HG02759 (cell line): ENCODE results near the gene CLRN3.

Experiments used
- ATAC-seq: cut with Tn5 transposase; IDR thresholded peaks from one replicate; pipeline ENCODE4 v1.9.1; 2021; ENCODE audit warnings: mild to moderate bottlenecking, moderate library complexity; ENCODE audit not compliant: unreplicated experiment

CLRN3 gene

DNA sequence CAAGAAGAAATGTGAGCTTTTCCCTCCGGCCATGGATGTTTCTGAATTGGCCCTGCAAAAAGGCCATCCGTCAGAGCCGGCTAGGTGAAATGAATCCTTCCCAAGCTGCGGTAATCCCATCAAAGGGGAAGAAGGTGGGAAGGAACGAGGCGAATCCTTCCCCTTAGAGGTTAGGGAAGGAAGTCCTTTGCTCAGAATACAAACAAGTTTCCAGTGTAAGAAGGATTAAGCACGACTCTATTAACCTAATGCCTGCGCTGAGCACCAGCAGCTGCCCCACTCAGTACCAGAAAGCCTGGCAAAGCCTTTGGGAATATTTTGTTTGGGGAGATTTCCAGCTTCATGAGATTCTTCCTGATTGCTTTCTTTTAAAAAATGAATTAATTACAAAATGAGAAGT lies 42.8 kb downstream of the CLRN3 start:
- no peak for ATAC-seq

DNA sequence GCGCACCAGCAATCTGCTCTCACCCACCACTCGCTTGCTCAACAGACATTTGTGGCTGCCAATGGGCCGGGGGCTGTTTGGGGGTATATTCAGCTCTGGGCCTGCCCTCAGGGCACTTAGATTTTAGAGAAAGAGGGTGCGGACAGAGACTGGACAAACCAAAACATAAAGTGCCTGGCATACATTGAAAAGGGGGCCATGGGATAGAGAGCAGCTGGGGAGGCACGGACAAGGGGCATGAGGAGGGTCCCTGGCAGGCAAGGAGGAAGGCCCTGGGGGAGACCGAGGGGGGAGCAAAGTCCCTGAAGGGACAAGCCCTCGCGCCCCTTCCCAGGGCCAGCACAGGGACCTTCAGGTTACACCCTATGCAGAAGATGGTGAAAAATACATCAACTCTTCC lies 43.5 kb downstream of the CLRN3 start:
- no peak for ATAC-seq

DNA sequence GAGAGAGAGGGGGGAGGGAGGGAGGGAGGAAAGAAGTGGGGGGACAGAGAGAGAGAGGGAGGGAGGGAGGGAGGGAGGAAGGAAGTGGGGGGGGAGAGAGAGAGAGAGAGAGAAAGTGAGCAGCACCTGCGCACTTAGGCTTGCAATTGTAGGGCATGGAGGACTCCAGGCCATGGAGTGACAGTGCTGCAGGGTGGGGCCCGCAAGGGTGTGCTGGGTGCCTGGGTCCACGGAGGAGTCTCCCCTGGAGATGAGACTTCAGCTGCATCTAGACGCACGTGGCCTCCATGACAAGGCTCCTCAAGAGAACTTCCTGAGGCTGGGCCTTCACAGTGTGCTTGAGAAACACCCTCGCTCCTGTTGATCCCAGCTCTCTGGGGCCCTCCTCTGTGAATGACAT lies 44.5 kb downstream of the CLRN3 start:
- ATAC-seq: no peak

DNA sequence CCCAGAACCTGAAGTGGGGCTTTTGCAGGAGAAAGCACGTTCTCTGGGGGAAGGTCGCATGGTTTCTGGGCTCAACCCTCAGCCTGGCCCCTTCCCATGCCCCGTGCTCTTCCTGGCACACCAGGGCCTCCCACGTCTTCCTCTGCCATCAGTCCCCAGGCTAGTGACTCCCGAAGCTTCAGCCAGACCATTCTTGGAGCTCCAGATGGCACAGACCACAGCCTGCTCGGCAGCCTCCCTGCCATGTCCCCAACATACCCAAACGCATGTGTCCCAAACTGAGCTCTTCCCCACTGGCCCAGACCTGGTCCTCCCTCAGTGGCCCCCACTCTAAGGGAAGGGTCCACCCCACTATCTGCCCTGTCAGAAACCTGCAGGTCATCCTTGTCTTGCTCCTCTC lies 47.0 kb downstream of the CLRN3 start:
- no peak for ATAC-seq

DNA sequence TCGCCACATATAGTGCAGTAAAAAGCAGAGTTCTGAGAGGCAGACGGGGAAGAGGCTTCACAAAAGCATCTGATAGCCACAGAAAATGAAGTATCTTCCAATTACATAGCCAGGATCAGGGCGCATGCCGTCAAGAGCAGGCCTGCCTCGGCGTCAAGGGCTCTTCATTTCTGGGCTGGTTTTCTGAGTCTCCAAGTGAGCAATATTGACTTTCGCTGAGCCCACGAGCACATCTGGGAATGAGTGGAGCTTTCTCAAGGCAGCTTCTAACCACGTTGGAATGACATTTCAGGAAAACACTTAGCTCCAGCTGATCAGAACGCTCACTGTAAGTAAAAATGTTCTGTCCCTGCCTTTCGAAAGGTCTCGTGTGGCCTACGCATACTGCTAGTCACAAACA lies 51.9 kb downstream of the CLRN3 start:
- no peak for ATAC-seq

DNA sequence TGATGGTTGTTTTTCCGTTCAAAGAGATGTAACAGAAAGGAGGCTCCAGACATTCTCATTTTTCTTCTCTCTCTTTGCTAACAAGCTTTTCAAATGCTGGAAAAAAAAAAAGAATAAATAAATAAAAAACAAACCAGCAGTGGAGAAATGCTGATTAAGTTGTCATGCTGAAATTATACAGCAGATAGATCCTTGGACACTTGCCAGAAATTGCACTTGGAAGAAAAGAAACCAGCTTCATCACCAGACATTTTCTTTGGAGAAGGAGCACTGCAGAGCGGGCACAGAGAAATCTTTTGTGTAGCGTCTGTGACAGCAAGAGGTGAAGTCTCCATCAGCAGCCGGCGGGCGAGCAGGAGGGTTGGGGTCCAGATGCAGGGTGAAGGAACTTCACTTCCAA lies 55.8 kb downstream of the CLRN3 start:
- no peak for ATAC-seq

DNA sequence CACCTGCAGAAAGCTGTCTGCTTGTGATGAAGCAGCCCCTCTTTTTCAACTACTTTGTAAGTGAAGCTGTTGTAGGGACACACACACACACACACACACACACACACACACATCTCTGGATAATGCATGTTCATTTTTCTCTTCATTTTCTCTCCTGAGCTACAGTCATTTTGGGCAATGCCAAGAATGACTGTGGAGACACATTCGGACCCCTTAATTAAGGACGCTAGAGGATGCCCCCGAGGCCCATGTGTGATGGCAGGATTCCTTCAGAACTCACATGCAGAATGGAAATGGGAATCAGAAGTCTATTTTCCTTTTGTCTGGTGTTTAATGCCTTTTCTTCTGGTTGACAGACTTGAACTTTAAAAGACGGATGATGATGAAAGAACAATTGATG lies 56.6 kb downstream of the CLRN3 start:
- ATAC-seq: no peak

DNA sequence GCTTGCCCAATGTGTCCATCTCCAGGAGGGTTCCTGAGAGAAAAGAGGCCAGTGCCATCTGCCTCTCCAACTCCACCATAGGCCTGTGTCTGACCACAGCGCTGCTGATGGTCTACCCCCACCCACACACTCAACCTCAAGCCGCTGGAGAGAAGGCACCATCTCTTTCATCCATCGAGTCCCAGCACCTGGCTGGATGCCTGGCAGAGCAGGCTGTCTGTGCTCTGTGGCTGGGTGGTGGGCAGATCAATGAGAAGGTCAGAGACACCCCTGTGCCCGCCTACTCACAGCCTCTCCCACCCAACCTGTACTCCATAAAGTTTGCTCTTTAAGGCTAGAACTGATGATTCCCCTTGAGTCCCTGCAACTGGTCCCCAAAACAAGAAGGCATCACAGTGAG lies 58.0 kb downstream of the CLRN3 start:
- no peak for ATAC-seq

DNA sequence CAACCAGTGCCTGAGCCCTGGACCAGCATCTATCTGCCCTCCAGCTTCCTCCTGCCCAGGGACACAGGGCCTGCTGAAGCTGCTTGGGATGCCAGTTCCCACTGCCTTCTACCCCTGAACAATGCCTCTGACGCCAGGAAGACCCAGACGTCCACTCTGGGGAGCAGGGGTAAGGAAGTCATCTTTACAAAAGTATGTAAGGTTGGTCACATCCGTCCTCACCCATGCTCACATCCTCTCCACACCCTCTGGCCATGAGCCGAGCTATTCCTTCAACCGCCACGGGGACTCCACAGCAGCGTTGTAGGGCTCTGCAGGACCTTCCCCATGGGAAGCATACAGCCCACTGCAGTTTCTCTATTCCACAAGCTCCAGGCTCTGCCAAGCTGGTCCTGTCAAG lies 58.5 kb downstream of the CLRN3 start:
- no peak for ATAC-seq

DNA sequence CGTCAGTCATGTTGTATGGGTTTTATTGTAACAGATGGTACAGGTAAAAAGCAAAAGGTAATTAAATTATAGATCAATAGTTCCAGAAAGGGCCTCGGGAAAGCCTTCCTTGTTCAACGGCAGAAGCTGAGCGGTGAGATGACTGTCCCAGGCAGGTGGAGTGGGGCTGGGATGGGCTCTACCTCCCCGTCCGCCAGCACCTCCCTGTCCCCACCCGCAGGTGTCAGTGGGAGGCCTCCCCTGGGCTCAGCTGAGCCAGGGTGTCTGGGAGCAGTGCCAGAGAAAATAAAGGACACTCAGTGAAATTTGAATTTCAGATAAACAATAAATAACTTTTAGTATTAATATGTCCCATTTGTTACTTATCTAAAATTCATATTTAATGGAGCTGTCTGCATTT lies 58.9 kb downstream of the CLRN3 start:
- ATAC-seq: no peak

DNA sequence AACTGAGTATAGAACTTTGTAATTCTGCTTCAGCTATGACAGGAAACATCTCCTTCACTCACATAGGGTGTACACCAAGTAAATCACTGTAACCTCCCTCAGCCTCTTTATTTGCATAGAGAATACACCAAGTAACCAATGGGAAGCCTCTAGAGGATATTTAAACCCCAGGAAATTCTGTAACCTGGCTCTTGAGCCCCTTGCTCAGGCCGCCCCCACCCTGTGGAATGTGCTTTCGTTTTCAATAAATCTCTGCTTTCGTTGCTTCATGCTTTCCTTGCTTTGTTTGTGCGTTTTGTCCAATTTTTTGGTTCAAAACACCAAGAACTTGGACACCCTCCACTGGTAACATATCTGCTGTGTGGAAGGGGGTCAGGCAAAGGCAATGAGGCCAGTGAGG lies 60.2 kb downstream of the CLRN3 start:
- no peak for ATAC-seq

DNA sequence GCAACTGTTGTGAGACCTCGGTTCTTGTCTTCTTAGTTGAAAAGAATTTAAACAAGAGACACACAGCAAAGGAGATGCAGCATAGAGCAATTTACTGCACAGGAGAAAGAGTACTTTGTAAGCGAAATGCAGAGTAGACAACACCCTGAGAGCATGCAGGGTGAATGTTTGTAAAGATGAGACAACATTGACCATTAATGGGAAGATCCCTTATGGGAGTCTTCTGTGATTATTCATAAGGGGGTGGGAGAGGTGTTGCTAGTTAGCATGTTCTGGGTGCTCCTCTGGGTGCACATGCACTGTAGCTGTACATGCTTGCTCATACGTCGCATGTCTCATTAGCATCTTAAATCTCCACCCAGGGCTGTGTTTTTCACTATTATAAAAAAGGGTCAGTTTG lies 62.3 kb downstream of the CLRN3 start:
- no peak for ATAC-seq
